HG03280 (cell line): ENCODE data around the gene ELF2.
"Not testable (repeated sequence)": the region's sequence is repeated elsewhere in the genome, so short reads cannot be mapped to it uniquely, and the experiment has no call there.

Source experiments
- ATAC-seq: cut with Tn5 transposase; IDR thresholded peaks from one replicate; pipeline ENCODE4 v1.9.1; 2021; ENCODE audit warnings: mild to moderate bottlenecking, moderate library complexity; ENCODE audit not compliant: unreplicated experiment

The ELF2 gene

GRCh38 chr4:139188648-139189416 is 11.8 kb upstream of the ELF2 start:
- no peak for ATAC-seq

GRCh38 chr4:139184129-139184528 is 7.1 kb upstream of the ELF2 start:
- ATAC-seq, result no peak

- peak; percentile 60 for ATAC-seq
Observed at GRCh38 chr4:139177869-139178619, 1.0 kb upstream of the ELF2 start.

- ATAC-seq, result peak; percentile 24
Observed at GRCh38 chr4:139176302-139177048, 543 bp downstream of the ELF2 start.

- ATAC-seq, result no peak
Observed at GRCh38 chr4:139175646-139176301, 1.2 kb downstream of the ELF2 start.

GRCh38 chr4:139171876-139172691 is 4.9 kb downstream of the ELF2 start:
- ATAC-seq, result no peak

GRCh38 chr4:139170932-139171331 is 6.1 kb downstream of the ELF2 start:
- ATAC-seq, result no peak

- ATAC-seq, result no peak
Observed at GRCh38 chr4:139167774-139168444, 9.1 kb downstream of the ELF2 start.

GRCh38 chr4:139164731-139165130 is 12.3 kb downstream of the ELF2 start:
- no peak for ATAC-seq

- ATAC-seq, result no peak
Observed at GRCh38 chr4:139163806-139164206, 13.2 kb downstream of the ELF2 start.

- not testable (repeated sequence) for ATAC-seq
Observed at GRCh38 chr4:139157977-139158376, 19.0 kb downstream of the ELF2 start.

- no peak for ATAC-seq
Observed at GRCh38 chr4:139154952-139155557, 22.0 kb downstream of the ELF2 start.

GRCh38 chr4:139154538-139154937 is 22.5 kb downstream of the ELF2 start:
- no peak for ATAC-seq

GRCh38 chr4:139154134-139154421 is 22.9 kb downstream of the ELF2 start:
- ATAC-seq, result no peak

GRCh38 chr4:139153411-139154133 is 23.4 kb downstream of the ELF2 start:
- no peak for ATAC-seq

- no peak for ATAC-seq
Observed at GRCh38 chr4:139152249-139152648, 24.8 kb downstream of the ELF2 start.

GRCh38 chr4:139146926-139147629 is 29.9 kb downstream of the ELF2 start:
- no peak for ATAC-seq

GRCh38 chr4:139145552-139145932 is 31.5 kb downstream of the ELF2 start:
- no peak for ATAC-seq
